Measurements from ENCODE around the gene CLGN.

The CLGN gene

DNA sequence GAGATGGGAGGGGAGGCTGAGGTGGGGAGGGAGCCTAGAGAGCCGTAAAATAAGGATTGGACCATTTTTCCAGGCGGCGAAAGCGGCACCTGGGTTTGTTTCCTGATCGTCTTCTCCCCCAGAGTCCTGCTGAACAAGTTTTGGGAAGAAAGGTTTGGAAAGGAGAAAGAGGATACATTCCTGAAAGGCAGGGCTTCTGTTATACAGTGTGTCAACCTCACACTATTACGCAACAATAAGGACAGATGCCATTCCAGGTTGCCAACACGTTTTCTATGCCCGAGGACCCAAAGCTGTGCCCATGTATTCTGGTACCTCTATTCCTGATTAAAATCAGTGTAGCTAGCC is 53.3 kb downstream of the CLGN start:
- peak; percentile 52 for DNase-seq

- DNase-seq: peak; percentile 99
Observed at GRCh38 chr4:140373328-140374129, 53.9 kb downstream of the CLGN start, which contains the start of gene SCOC. TSS of gene SCOC (plus strand) at chr4:140373646. CDS start at chr4:140379171, 5,525 bp downstream.

- DNase-seq: peak; percentile 54
Observed at GRCh38 chr4:140372751-140373327, 54.6 kb downstream of the CLGN start.

DNA sequence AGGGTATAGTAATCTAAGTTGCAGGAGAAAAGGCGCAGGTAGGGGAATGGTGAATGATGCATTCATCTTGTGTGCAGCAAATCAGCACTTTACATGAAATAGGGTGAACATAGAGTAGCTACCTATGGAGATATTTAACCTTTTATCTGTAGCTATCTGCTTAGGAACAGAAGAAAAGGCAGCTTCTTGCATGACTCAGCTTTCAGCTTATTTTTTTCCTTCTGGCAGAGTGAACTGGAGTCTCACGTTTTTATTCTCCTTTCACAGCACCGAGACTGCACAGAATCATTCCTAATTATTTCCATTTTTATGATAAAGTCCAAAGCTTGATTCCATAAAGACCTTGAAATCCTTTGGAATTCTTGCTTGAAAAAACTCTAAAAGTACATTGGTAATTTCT is 58.8 kb downstream of the CLGN start:
- no peak for DNase-seq

DNA sequence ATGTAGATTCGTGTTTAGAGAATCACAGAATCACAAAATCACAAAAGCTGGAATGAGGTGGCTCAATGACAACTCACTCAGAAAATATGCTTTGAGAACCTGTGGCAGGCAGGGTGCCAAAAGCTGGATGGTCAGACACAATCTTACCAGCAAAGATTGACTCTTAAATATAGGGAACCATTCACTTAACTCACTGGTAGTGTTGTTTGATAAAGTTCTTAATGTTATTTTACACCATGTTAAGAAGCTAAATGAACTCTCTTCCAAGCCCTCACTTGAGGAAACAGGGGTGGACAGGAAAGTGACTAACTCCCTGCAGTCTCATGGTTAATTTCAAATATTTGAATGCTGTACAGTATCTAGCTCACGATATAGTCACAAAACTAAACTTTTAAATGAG is 59.7 kb downstream of the CLGN start:
- DNase-seq: no peak

GRCh38 chr4:140363558-140363957 is 63.9 kb downstream of the CLGN start:
- DNase-seq: peak; percentile 33

DNA sequence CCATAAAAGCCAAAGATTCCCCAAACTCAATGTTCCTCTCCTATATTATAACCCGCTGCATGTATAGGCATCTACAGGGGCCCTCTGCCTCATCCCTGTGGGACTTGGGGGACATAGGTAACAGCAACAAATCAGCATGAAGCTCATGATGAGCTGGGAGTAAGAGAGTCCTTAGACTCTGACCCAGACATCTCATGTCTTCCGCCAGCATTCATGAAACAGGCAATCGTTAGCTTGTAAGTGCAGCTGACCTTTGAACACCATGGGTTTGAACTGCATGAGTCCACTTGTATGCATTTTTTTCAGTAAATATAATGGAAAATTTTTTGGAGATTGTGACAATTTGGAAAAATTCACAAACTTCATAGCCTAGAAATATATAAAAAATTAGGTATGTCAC is 64.4 kb downstream of the CLGN start:
- DNase-seq: peak; percentile 16

GRCh38 chr4:140361099-140361498 is 66.3 kb downstream of the CLGN start:
- DNase-seq: no peak

DNA sequence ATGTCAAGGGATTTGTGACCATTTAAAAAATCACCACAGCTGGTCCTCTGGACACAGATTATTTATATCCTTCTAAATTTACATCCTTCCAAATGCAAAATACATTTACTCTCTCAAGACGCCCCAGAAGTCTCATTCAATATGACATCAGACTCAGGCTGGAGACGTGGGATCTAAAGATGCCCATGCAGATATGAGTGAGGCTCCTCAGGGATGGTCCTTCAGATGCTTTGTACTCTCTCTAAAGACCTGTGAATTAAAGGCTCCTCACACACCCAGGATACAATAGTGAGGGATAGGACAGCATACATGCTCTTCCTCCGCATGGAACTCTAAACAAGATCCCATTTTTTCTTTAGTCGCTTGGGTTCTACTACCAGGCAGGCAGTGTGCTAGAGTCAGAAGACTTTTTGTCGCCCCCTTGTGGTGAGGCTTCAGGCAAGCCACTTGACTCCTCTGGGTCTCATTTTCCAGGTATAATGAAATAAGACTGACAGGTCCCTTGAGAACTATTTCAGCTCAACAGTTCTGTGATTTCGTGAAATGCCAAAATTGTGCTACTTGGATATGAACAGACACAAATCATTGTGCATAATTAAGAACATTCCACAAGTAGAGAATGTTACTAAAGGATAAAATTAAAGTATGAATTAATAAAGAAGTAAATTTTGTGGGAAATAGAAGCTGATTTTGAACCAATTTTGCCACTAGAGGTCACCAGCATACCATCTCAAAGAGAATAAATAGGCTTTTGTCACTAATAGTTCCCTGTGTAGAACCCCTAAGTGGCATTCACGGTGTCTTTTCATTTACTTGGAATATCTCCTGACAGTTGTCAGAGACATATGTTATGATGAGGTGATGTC is 67.7 kb downstream of the CLGN start:
- DNase-seq: peak; percentile 92

DNA sequence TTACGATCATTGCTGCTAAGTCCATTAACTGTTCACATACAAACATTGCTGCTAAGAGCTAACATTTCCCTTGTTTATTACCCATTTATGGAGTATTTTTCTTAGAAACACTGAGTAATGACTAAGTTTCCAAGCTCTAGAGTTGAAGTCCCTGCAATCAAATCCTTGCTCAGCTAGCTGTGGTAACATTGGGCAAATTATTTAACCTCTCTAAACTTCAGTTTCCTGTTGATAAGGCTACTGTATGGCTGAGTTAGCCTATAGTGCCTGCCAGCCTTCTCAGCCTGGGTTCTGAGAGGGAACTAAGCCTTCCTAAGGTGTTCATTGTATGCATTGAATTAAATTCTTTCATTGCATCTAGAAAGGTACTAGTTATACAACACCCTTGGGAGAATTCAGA is 69.2 kb downstream of the CLGN start:
- DNase-seq: no peak

DNA sequence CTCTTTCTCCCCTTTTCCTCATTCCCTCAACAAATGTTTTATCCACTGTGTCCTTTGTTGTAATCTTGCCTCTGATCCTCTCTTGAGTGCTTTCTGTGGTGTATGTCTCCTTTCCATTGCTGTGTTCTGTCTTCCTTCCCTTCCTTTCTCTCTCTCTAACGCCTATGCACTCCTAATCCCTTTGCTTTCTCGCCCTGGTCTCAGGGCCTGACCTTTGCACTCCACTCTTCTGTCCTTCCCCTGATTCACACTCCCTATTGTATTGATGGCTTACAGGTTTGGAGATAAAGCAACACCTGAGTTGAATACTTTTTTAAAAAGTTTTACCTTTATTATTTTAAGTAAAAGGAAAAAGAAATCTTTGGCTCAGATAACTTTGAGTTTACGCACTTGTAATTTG is 69.6 kb downstream of the CLGN start:
- no peak for DNase-seq

- no peak for DNase-seq
Observed at GRCh38 chr4:140355288-140355687, 72.2 kb downstream of the CLGN start.

- no peak for DNase-seq
Observed at GRCh38 chr4:140353786-140354185, 73.7 kb downstream of the CLGN start.

GRCh38 chr4:140351093-140352075 is 76.1 kb downstream of the CLGN start:
- no peak for DNase-seq

DNA sequence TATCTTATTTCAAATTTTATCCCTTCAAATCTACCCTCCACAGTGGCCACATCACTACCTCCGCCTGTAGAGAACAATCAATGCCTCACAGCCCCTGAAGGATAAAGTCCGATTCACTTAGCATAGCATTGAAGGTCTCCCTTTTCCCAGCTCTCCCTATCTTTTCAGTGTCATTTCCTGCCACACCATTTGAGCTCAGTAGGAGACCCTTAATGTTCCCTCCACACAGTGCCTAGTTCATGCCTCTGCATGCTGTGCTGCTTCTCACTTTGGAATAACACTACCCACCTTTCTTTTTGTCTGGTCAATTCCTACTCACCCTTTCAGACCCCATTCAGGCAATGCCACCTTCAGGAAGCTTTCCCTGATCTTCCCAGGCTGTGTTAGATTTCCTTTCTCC is 77.6 kb downstream of the CLGN start:
- DNase-seq: no peak

DNA sequence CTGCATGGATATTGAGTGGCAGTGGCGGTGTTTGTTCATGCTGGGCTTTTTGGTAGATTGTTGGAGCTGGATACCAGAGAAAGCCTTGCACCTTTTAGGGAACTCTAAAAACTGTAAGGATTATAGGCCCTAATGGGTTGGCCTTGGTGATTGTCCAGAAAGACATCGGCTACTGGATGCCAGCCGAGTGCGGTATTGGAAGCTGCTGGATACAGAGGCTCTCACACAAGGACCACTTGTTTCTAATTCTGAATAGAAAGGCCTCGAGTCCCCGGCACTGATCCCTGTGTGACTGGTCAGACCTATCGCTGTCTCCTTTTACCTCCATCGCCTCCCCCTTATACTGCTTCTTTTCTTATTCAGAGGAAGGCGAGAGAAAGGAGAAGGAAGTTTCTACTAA is 81.3 kb downstream of the CLGN start:
- no peak for DNase-seq

DNA sequence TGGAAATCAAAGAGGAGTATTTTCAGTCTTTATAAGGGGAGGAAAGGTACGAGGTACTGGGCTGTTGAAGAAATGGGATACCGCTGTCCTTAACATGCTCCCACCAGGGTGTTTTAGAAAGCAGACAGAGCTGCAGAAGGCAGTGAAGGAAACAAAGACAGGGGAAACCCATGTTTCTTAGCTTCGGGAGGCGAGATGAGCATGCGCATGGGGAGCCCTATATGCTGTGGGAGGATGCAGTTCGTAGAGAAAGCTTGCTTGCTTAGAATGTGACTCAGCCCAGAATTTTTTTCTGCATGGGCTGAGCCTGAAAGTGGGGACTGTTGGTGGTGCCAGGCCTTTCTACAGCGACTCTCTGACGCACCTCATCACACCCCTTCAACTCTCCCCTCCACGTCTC is 82.8 kb downstream of the CLGN start:
- DNase-seq: peak; percentile 67

GRCh38 chr4:140344101-140344500 is 83.3 kb downstream of the CLGN start:
- DNase-seq: peak; percentile 22

GRCh38 chr4:140343303-140343702 is 84.1 kb downstream of the CLGN start:
- DNase-seq: peak; percentile 93

DNA sequence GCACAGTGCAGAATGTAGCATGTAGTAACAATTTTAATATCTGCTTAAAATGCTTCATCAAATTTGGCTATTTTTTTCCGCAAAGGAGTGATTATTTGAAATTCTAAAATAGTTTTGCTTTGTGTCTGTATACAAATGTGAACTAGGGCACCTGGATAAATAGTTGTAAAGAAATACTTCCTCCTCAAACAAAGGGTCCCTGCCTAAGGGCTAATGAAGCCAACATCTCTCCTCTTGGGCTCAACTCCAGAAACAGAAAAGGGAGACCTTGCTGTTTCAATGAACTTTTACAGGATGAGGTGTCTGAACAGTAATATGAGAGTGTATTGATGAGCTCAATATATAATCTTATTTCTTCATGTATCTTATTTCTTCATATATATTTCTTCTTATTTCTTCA is 84.8 kb downstream of the CLGN start:
- peak; percentile 33 for DNase-seq
